ENCODE data around the gene HUWE1.

The HUWE1 gene

GRCh38 chrX:53716328-53717088, 30.0 kb upstream of the HUWE1 start:
- Histone ChIP-seq H3K9me3 (ENCODE audit: control insufficient read depth, low read length) (no peaks in the 10 kb centered on the region), H3K9ac (ENCODE audit: low read length) (no peak overlapping the region), H3K36me3 (ENCODE audit: control insufficient read depth, insufficient read depth, low read length, severe bottlenecking) (no peaks in the 10 kb centered on the region), H3K4me3 (ENCODE audit: low read length) (no peak overlapping the region), H3K27me3 (replicated peaks; ENCODE audit: control insufficient read depth, insufficient read depth, low read length) (no peaks in the 10 kb centered on the region), H3K4me1 (ENCODE audit: control insufficient read depth, insufficient read depth, low read length) (peaks cover 14% of the 10 kb centered on the region)
- no peak for DNase-seq (ENCODE audit: low read depth)

- Histone ChIP-seq H3K27me3 (replicated peaks; ENCODE audit: control insufficient read depth, insufficient read depth, low read length) (no peaks in the 10 kb centered on the region), H3K4me1 (ENCODE audit: control insufficient read depth, insufficient read depth, low read length) (peaks cover 14% of the 10 kb centered on the region), H3K9ac (ENCODE audit: low read length) (no peak overlapping the region), H3K9me3 (ENCODE audit: control insufficient read depth, low read length) (no peaks in the 10 kb centered on the region), H3K4me3 (ENCODE audit: low read length) (no peak overlapping the region), H3K36me3 (ENCODE audit: control insufficient read depth, insufficient read depth, low read length, severe bottlenecking) (no peaks in the 10 kb centered on the region)
- no peak for DNase-seq (ENCODE audit: low read depth)
Measured at GRCh38 chrX:53715346-53715924, 28.9 kb upstream of the HUWE1 start.

GRCh38 chrX:53714580-53715345, 28.2 kb upstream of the HUWE1 start:
- no peak overlapping the region for H3K4me3 ChIP-seq (ENCODE audit: low read length)
- H3K4me1 ChIP-seq (ENCODE audit: control insufficient read depth, insufficient read depth, low read length), result peaks cover 14% of the 10 kb centered on the region
- no peak overlapping the region for H3K9ac ChIP-seq (ENCODE audit: low read length)
- H3K27me3 ChIP-seq (replicated peaks; ENCODE audit: control insufficient read depth, insufficient read depth, low read length), result peaks cover 4% of the 10 kb centered on the region
- DNase-seq (ENCODE audit: low read depth), result peak; percentile 13
- no peaks in the 10 kb centered on the region for H3K36me3 ChIP-seq (ENCODE audit: control insufficient read depth, insufficient read depth, low read length, severe bottlenecking)
- H3K9me3 ChIP-seq (ENCODE audit: control insufficient read depth, low read length), result no peaks in the 10 kb centered on the region

- peaks cover 8% of the 10 kb centered on the region for H3K27me3 ChIP-seq (replicated peaks; ENCODE audit: control insufficient read depth, insufficient read depth, low read length)
- no peaks in the 10 kb centered on the region for H3K9me3 ChIP-seq (ENCODE audit: control insufficient read depth, low read length)
- H3K4me1 ChIP-seq (ENCODE audit: control insufficient read depth, insufficient read depth, low read length), result peaks cover 14% of the 10 kb centered on the region
- H3K4me3 ChIP-seq (ENCODE audit: low read length), result no peak overlapping the region
- DNase-seq (ENCODE audit: low read depth), result no peak
- no peak overlapping the region for H3K9ac ChIP-seq (ENCODE audit: low read length)
- H3K36me3 ChIP-seq (ENCODE audit: control insufficient read depth, insufficient read depth, low read length, severe bottlenecking), result no peaks in the 10 kb centered on the region
Measured at GRCh38 chrX:53713987-53714579, 27.6 kb upstream of the HUWE1 start.

- Histone ChIP-seq H3K4me3 (ENCODE audit: low read length) (no peak overlapping the region), H3K4me1 (ENCODE audit: control insufficient read depth, insufficient read depth, low read length) (peaks cover 14% of the 10 kb centered on the region), H3K9me3 (ENCODE audit: control insufficient read depth, low read length) (no peaks in the 10 kb centered on the region), H3K27me3 (replicated peaks; ENCODE audit: control insufficient read depth, insufficient read depth, low read length) (peaks cover 8% of the 10 kb centered on the region), H3K36me3 (ENCODE audit: control insufficient read depth, insufficient read depth, low read length, severe bottlenecking) (no peaks in the 10 kb centered on the region), H3K9ac (ENCODE audit: low read length) (no peak overlapping the region)
- no peak for DNase-seq (ENCODE audit: low read depth)
Measured at GRCh38 chrX:53711436-53711835, 24.9 kb upstream of the HUWE1 start.

GRCh38 chrX:53704854-53705253, 18.3 kb upstream of the HUWE1 start:
- Histone ChIP-seq H3K4me3 (ENCODE audit: low read length) (no peak overlapping the region), H3K9ac (ENCODE audit: low read length) (no peak overlapping the region), H3K27me3 (replicated peaks; ENCODE audit: control insufficient read depth, insufficient read depth, low read length) (peaks cover 14% of the 10 kb centered on the region), H3K4me1 (ENCODE audit: control insufficient read depth, insufficient read depth, low read length) (no peaks in the 10 kb centered on the region), H3K36me3 (ENCODE audit: control insufficient read depth, insufficient read depth, low read length, severe bottlenecking) (no peaks in the 10 kb centered on the region), H3K9me3 (ENCODE audit: control insufficient read depth, low read length) (peaks cover 7% of the 10 kb centered on the region)
- no peak for DNase-seq (ENCODE audit: low read depth)

GRCh38 chrX:53704294-53704693, 17.8 kb upstream of the HUWE1 start:
- Histone ChIP-seq H3K4me1 (ENCODE audit: control insufficient read depth, insufficient read depth, low read length) (no peaks in the 10 kb centered on the region), H3K4me3 (ENCODE audit: low read length) (no peak overlapping the region), H3K9ac (ENCODE audit: low read length) (no peak overlapping the region), H3K36me3 (ENCODE audit: control insufficient read depth, insufficient read depth, low read length, severe bottlenecking) (no peaks in the 10 kb centered on the region), H3K27me3 (replicated peaks; ENCODE audit: control insufficient read depth, insufficient read depth, low read length) (peaks cover 10% of the 10 kb centered on the region), H3K9me3 (ENCODE audit: control insufficient read depth, low read length) (peaks cover 10% of the 10 kb centered on the region)
- DNase-seq (ENCODE audit: low read depth), result no peak

- Histone ChIP-seq H3K27me3 (replicated peaks; ENCODE audit: control insufficient read depth, insufficient read depth, low read length) (peaks cover 15% of the 10 kb centered on the region), H3K36me3 (ENCODE audit: control insufficient read depth, insufficient read depth, low read length, severe bottlenecking) (no peaks in the 10 kb centered on the region), H3K4me1 (ENCODE audit: control insufficient read depth, insufficient read depth, low read length) (no peaks in the 10 kb centered on the region), H3K4me3 (ENCODE audit: low read length) (no peak overlapping the region), H3K9ac (ENCODE audit: low read length) (no peak overlapping the region), H3K9me3 (ENCODE audit: control insufficient read depth, low read length) (peaks cover 5% of the 10 kb centered on the region)
- no peak for DNase-seq (ENCODE audit: low read depth)
Measured at GRCh38 chrX:53695946-53696549, 9.5 kb upstream of the HUWE1 start.

- DNase-seq (ENCODE audit: low read depth), result no peak
- H3K36me3 ChIP-seq (ENCODE audit: control insufficient read depth, insufficient read depth, low read length, severe bottlenecking), result no peaks in the 10 kb centered on the region
- H3K27me3 ChIP-seq (replicated peaks; ENCODE audit: control insufficient read depth, insufficient read depth, low read length), result peaks cover 15% of the 10 kb centered on the region
- H3K9me3 ChIP-seq (ENCODE audit: control insufficient read depth, low read length), result peaks cover 2% of the 10 kb centered on the region
- H3K9ac ChIP-seq (ENCODE audit: low read length), result no peak overlapping the region
- H3K4me1 ChIP-seq (ENCODE audit: control insufficient read depth, insufficient read depth, low read length), result no peaks in the 10 kb centered on the region
- H3K4me3 ChIP-seq (ENCODE audit: low read length), result no peak overlapping the region
Measured at GRCh38 chrX:53694642-53695041, 8.1 kb upstream of the HUWE1 start.

- no peak overlapping the region for H3K4me3 ChIP-seq (ENCODE audit: low read length)
- H3K9me3 ChIP-seq (ENCODE audit: control insufficient read depth, low read length), result no peaks in the 10 kb centered on the region
- no peak overlapping the region for H3K9ac ChIP-seq (ENCODE audit: low read length)
- H3K4me1 ChIP-seq (ENCODE audit: control insufficient read depth, insufficient read depth, low read length), result no peaks in the 10 kb centered on the region
- H3K27me3 ChIP-seq (replicated peaks; ENCODE audit: control insufficient read depth, insufficient read depth, low read length), result peaks cover 5% of the 10 kb centered on the region
- no peak for DNase-seq (ENCODE audit: low read depth)
- no peaks in the 10 kb centered on the region for H3K36me3 ChIP-seq (ENCODE audit: control insufficient read depth, insufficient read depth, low read length, severe bottlenecking)
Measured at GRCh38 chrX:53688300-53688699, 1.8 kb upstream of the HUWE1 start.

- peaks cover 5% of the 10 kb centered on the region for H3K4me1 ChIP-seq (ENCODE audit: control insufficient read depth, insufficient read depth, low read length)
- H3K36me3 ChIP-seq (ENCODE audit: control insufficient read depth, insufficient read depth, low read length, severe bottlenecking), result peaks cover 6% of the 10 kb centered on the region
- H3K9ac ChIP-seq (ENCODE audit: low read length), result peak overlapping the region; percentile 95
- H3K9me3 ChIP-seq (ENCODE audit: control insufficient read depth, low read length), result no peaks in the 10 kb centered on the region
- H3K27me3 ChIP-seq (replicated peaks; ENCODE audit: control insufficient read depth, insufficient read depth, low read length), result no peaks in the 10 kb centered on the region
- DNase-seq (ENCODE audit: low read depth), result peak; percentile 14
- peak overlapping the region; percentile 80 for H3K4me3 ChIP-seq (ENCODE audit: low read length)
Measured at GRCh38 chrX:53685711-53686110, 808 bp downstream of the HUWE1 start.

Measured in adipocyte (in vitro differentiated cells).